GM23248 (cell line): Measurements from ENCODE around the gene DOK1.

Experiments used
- EZH2 ChIP-seq: fragments of 200-600 bp; sonication (generic); IDR thresholded peaks from 2 replicates; pipeline ENCODE4 v1.6.1; 2018; ENCODE audit warnings: antibody characterized with exemption, mild to moderate bottlenecking; ENCODE audit not compliant: insufficient read depth, poor library complexity, severe bottlenecking
- EZH2phosphoT487 ChIP-seq: fragments of 200-600 bp; sonication (generic); IDR thresholded peaks from 2 replicates; pipeline ENCODE4 v1.6.1; 2018; ENCODE audit warnings: antibody characterized with exemption, moderate library complexity, mild to moderate bottlenecking, low read depth; ENCODE audit not compliant: insufficient read depth

GRCh38 chr2:74573747-74574562, 19.4 kb downstream of the DOK1 start:
- TF ChIP-seq EZH2phosphoT487: no peak
- no peak for TF ChIP-seq EZH2
